ENCODE results near the gene CORO2B.

DNA sequence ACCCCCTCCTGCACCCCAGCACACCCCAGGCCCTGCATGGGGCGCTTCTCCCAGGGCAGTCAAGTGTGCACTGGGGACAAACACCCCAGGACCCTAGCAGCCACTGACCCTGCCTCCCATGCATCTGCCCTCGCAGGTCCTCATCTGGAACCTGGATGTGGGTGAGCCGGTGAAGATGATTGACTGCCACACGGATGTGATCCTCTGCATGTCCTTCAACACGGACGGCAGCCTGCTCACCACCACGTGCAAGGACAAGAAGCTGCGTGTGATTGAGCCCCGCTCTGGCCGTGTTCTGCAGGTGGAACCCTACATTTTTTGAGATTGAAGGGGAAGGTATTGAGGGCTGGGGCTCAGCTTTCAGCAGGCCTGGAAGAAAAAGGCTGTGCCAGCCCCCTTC lies 132.6 kb downstream of the CORO2B start:
- TF ChIP-seq, protein P1, sequence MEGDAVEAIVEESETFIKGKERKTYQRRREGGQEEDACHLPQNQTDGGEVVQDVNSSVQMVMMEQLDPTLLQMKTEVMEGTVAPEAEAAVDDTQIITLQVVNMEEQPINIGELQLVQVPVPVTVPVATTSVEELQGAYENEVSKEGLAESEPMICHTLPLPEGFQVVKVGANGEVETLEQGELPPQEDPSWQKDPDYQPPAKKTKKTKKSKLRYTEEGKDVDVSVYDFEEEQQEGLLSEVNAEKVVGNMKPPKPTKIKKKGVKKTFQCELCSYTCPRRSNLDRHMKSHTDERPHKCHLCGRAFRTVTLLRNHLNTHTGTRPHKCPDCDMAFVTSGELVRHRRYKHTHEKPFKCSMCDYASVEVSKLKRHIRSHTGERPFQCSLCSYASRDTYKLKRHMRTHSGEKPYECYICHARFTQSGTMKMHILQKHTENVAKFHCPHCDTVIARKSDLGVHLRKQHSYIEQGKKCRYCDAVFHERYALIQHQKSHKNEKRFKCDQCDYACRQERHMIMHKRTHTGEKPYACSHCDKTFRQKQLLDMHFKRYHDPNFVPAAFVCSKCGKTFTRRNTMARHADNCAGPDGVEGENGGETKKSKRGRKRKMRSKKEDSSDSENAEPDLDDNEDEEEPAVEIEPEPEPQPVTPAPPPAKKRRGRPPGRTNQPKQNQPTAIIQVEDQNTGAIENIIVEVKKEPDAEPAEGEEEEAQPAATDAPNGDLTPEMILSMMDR (conservative IDR thresholded peaks at IDR 0.05; ENCODE audit: low read depth, low read length) = no peak
- TF ChIP-seq EZH2 (IDR thresholded peaks at IDR 0.05; ENCODE audit: borderline replicate concordance, low read depth, low read length, poor library complexity, severe bottlenecking) = no peak

All from A673 (cell line).